K562 (cell line): ENCODE measurements around the gene CIAO1. TPM values are rescaled to one million over a fixed set of nuclear protein-coding genes. Genes with fewer than 3 reads are reported as not detected.

Experiments used
- ATAC-seq: fragments of 200-7000 bp; cut with Tn5 transposase; 3 replicates; pipeline ENCODE4 v1.9.1; 2020; ENCODE audit warnings: moderate library complexity
- BruUV-seq: library from RNA; stranded (reverse); fragments of 400-500 nt; replicated peaks from 2 replicates; lab custom pipeline; 2021; lab: Mats Ljungman, UMichigan
- CTCF ChIA-PET: fragments of 300-600 bp; formaldehyde crosslinking; extraction: SDS; loops from one replicate; lab custom pipeline; 2021; ENCODE audit warnings: low intra/inter-chr PET ratio; lab: Yijun Ruan, JAX
- POLR2A ChIA-PET: fragments of 300-600, 350-650 bp; sonication (Branson Sonifier 250); formaldehyde crosslinking; extraction: SDS; loops from one replicate; lab custom pipeline; 2021; ENCODE audit warnings: antibody characterized with exemption, inconsistent platforms; lab: Yijun Ruan, JAX
- DNase-seq, 4 experiments: peaks; one replicate each; pipeline versions ENCODE4 v3.0.0 to v3.0.0-alpha.2; 2011 to 2018; ENCODE audit warnings: low spot score in 3 of 4, mixed read lengths in 3 of 4; ENCODE audit errors: extremely low read depth in 1 of 4
- FAIRE-seq: peaks from 2 replicates; lab custom pipeline; 2011; peaks lifted over from hg19 to GRCh38; lab: Jason Lieb, UNC
- H2AFZ ChIP-seq: 2 replicates; pipeline ENCODE4 v1.6.0; 2011; ENCODE audit warnings: low read depth, low read length, control low read depth, inconsistent platforms
- H3K27ac ChIP-seq: fragments of 200-600 bp; 3 replicates; pipeline ENCODE4 v1.8.0; 2011; ENCODE audit warnings: low read depth, mild to moderate bottlenecking, control low read depth, inconsistent platforms, low read length, moderate library complexity, mixed read lengths; ENCODE audit errors: extremely low read depth
- H3K27me3 ChIP-seq, 2 experiments: fragments of 300-600 bp in 1 of 2; 2 replicates in 1 of 2; 3 replicates in 1 of 2; pipeline versions ENCODE4 v1.6.0 to v1.8.0; 2011; ENCODE audit warnings: inconsistent platforms in 2 of 2, low read length in 2 of 2, mild to moderate bottlenecking in 1 of 2, mixed read lengths in 1 of 2, moderate library complexity in 1 of 2; ENCODE audit not compliant: control insufficient read depth in 2 of 2, insufficient read depth in 2 of 2
- H3K36me3 ChIP-seq: fragments of 300-600 bp; 3 replicates; pipeline ENCODE4 v1.8.0; 2011; ENCODE audit warnings: mild to moderate bottlenecking, low read length, inconsistent platforms; ENCODE audit not compliant: control insufficient read depth, insufficient read depth
- H3K4me1 ChIP-seq, 2 experiments: fragments of 200-600 bp in 1 of 2; replicated peaks in 1 of 2; 2 replicates in 1 of 2; 3 replicates in 1 of 2; pipeline versions ENCODE4 v1.5.1 to v1.8.0; 2011; ENCODE audit warnings: inconsistent platforms in 2 of 2, low read length in 2 of 2, mild to moderate bottlenecking in 1 of 2, mixed read lengths in 1 of 2, moderate library complexity in 1 of 2; ENCODE audit not compliant: control insufficient read depth in 2 of 2, insufficient read depth in 2 of 2
- H3K4me2 ChIP-seq: 2 replicates; pipeline ENCODE4 v1.6.1; 2011; ENCODE audit warnings: low read length, control low read depth, inconsistent platforms, mixed read lengths; ENCODE audit not compliant: insufficient read depth
- H3K4me3 ChIP-seq: fragments of 200-600 bp; sonication (generic), shearing (Covaris generic); 2 replicates; pipeline ENCODE4 v1.5.1; 2016; ENCODE audit warnings: control low read depth, inconsistent platforms
- H3K79me2 ChIP-seq: fragments of 200-600 bp; 3 replicates; pipeline ENCODE4 v1.8.0; 2011; ENCODE audit warnings: low read length, inconsistent platforms; ENCODE audit not compliant: control insufficient read depth, insufficient read depth
- H3K9ac ChIP-seq, 2 experiments: 2 replicates each; pipeline versions ENCODE4 v1.6.0 to v1.6.1; 2011; ENCODE audit warnings: low read depth in 2 of 2, low read length in 2 of 2, control low read depth in 1 of 2, inconsistent platforms in 1 of 2, mild to moderate bottlenecking in 1 of 2, mixed read lengths in 1 of 2; ENCODE audit not compliant: insufficient read depth in 1 of 2
- H3K9me1 ChIP-seq: one replicate; pipeline ENCODE4 v1.6.0; 2011; ENCODE audit warnings: inconsistent platforms, mild to moderate bottlenecking, low read length, moderate library complexity; ENCODE audit not compliant: control insufficient read depth, insufficient read depth
- H3K9me3 ChIP-seq: replicated peaks from 2 replicates; pipeline ENCODE4 v1.5.1; 2011; ENCODE audit warnings: low read depth, low read length, inconsistent platforms; ENCODE audit not compliant: control insufficient read depth, insufficient read depth
- H4K20me1 ChIP-seq: replicated peaks from 2 replicates; pipeline ENCODE4 v1.6.1; 2011; ENCODE audit warnings: low read length, inconsistent platforms, mixed read lengths; ENCODE audit not compliant: control insufficient read depth, insufficient read depth
- L3MBTL2 ChIP-seq: fragments of 450-650 bp; IDR thresholded peaks from 2 replicates; pipeline ENCODE4 v1.6.1; 2016; ENCODE audit warnings: mild to moderate bottlenecking, moderate library complexity
- WGBS: fragments of 100-300 bp; shearing (Covaris generic); methylation state at CpG from one replicate; pipeline ENCODE4 v1.1.6; 2016; ENCODE audit warnings: low coverage, mixed read lengths; ENCODE audit not compliant: insufficient coverage; ENCODE audit errors: missing lambda C conversion rate; 5-methylcytosine and 5-hydroxymethylcytosine counted together
- in situ Hi-C: fragments of 300-500 bp; cut with MboI; formaldehyde crosslinking; loops from 4 replicates; pipeline ENCODE4 v1.15.0; 2018; ENCODE audit warnings: inconsistent platforms, mixed read lengths
- intact Hi-C: fragments of 100-400 bp; cut with micrococcal nuclease; formaldehyde crosslinking; loops from 2 replicates; pipeline ENCODE4 v1.14.2; 2022
- polyA plus RNA-seq, 8 experiments: library from polyadenylated mRNA; depleted of rRNA in 4 of 8; stranded (reverse) in 5 of 8; unstranded in 3 of 8; fragments of >200 nt; fragmentation: Nextera tagmentation in 2 of 8; fragmentation: Illumina TruSeq in 1 of 8; extraction: Ambion mirVana in 2 of 8; extraction: Trizol in 1 of 8; gene quantifications; 2 replicates each; pipeline versions ENCODE4 v1.2.1 to v1.2.3, GENCODE V29; 2011 to 2014; ENCODE audit warnings: inconsistent platforms in 1 of 8, missing spikeins in 1 of 8
- total RNA-seq, 7 experiments: library from RNA; depleted of rRNA in 6 of 7; stranded (reverse); fragments of >200 nt in 6 of 7; fragmentation: Illumina TruSeq in 2 of 7; extraction: Trizol in 2 of 7; gene quantifications; 2 replicates each; pipeline versions ENCODE4 v1.2.1 to v1.2.3, GENCODE V29; 2011 to 2021; ENCODE audit warnings: low replicate concordance in 1 of 7
- TF ChIP-seq, protein P1 (sequence below): fragments of 450-650 bp; IDR thresholded peaks from 2 replicates; pipeline ENCODE4 v1.6.1; 2016
- TF ChIP-seq, protein P2 (sequence below): sonication (generic); formaldehyde crosslinking; IDR thresholded peaks from 2 replicates; pipeline ENCODE4 v1.8.1; 2022; ENCODE audit warnings: missing genetic modification reagents

CIAO1 gene
- total and polyA plus RNA-seq, 9 of the 15 experiments (the other 6 are each of a cell fraction or from before 2014, with no cell fraction given), result 11.4 to 156 (median 92.8) TPM

DNA sequence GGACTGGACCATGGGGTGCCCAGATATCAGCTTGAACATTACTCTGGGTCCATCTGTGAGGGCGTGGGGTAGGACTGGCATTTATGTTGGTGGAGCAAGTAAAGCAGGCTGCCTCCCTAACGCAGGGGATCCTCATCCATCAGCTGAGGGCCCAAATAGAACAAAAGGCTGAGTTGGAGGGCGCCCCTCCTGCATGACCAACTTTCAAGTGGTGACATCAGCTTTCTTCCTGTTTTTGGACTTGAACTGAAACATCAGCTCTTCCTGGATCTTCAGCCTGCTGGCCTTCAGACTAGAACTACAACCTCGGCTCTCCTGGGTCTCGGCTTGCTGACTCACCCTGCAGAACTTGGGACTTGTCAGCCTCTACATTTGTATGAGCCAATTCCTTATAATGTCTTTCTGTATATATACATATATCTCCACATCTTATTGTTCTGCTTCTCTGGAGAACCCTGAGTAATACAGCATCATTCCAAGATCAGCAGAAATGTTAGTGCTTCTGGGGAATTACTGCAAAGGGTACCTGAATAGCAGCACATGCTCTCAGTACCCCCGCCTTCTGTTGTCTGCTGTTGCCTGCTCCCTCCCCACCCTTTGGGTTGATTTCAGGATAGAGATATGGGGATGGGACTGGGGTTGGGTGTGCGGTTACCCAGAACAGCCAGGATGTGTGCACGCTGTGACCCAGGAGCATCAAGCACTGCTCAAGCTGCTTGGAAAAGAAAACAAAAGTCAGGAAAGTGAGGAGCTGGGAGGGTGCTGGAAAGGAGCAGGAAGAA, 20.2 kb upstream of the CIAO1 start (continued):
- TF ChIP-seq, protein P1, sequence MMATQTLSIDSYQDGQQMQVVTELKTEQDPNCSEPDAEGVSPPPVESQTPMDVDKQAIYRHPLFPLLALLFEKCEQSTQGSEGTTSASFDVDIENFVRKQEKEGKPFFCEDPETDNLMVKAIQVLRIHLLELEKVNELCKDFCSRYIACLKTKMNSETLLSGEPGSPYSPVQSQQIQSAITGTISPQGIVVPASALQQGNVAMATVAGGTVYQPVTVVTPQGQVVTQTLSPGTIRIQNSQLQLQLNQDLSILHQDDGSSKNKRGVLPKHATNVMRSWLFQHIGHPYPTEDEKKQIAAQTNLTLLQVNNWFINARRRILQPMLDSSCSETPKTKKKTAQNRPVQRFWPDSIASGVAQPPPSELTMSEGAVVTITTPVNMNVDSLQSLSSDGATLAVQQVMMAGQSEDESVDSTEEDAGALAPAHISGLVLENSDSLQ, result no peak

DNA sequence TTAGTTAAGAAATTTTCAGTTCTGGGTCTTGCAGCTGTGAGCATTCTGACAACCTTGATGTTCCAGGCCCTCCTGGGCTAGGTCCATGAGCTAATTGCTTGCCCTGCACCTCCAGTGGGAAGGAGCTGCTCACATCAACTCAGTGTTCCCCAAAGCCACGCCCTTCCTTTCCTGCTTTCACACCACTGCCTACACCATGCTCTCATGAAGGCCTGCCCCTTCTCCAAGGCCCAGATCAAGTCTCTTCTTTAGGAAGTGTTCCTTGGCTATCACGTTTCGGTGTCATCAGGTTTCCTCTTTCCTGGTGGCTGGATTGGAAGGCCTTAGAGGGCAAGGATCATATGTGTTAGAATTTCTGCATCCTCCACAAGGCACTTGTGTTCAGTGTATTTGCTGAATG, 19.0 kb upstream of the CIAO1 start:
- POLR2A ChIA-PET, result interaction anchor here (0.5 to 2.6 kb wide), 5 partner anchors 9 to 154 kb away, joined by 3 to 12 read pairs (median 10); partner anchors contain the start of gene STARD7
- peak in 1 of 4 experiments; percentile 19 for DNase-seq
- BruUV-seq, result no TSS peak
- intact Hi-C loops, result no loop called here
- peak; percentile 31; the same call in 2 of the 3 replicates for ATAC-seq
- CTCF ChIA-PET, result no interaction called here
- no peak overlapping the region; a peak in 1 of 4 replicates for H3K9ac ChIP-seq
- WGBS, result 65% methylated on average over 2 of the region's 3 CpGs
- no peaks in the 10 kb centered on the region for H3K9me1 ChIP-seq
- FAIRE-seq, result peak; percentile 23
- H2AFZ ChIP-seq, result no peak overlapping the region
- H4K20me1 ChIP-seq, result no peaks in the 10 kb centered on the region
- no peaks in the 10 kb centered on the region for H3K9me3 ChIP-seq
- in situ Hi-C loops, result no loop called here
- TF ChIP-seq, protein P2, sequence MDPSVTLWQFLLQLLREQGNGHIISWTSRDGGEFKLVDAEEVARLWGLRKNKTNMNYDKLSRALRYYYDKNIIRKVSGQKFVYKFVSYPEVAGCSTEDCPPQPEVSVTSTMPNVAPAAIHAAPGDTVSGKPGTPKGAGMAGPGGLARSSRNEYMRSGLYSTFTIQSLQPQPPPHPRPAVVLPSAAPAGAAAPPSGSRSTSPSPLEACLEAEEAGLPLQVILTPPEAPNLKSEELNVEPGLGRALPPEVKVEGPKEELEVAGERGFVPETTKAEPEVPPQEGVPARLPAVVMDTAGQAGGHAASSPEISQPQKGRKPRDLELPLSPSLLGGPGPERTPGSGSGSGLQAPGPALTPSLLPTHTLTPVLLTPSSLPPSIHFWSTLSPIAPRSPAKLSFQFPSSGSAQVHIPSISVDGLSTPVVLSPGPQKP (CRISPR knock-in tag), result no peak
- TF ChIP-seq L3MBTL2, result 0 out of 2 replicates have a peak, but pooled peaks have one; percentile 19
- TF ChIP-seq, all 486 proteins: peak for 1
- H3K79me2 ChIP-seq, result no peaks in the 10 kb centered on the region
- H3K27ac ChIP-seq, result peak overlapping the region; percentile 28; the same call in 1 of the 3 replicates
- no peak overlapping the region for H3K4me2 ChIP-seq
- H3K36me3 ChIP-seq, result peaks cover 6% of the 10 kb centered on the region; the same call in 2 of the 3 replicates
- H3K27me3 ChIP-seq, result no peaks in the 10 kb centered on the region
- H3K4me3 ChIP-seq, result no peak overlapping the region
- peaks cover 8 to 19% of the 10 kb centered on the region in 2 experiments; a peak in 4 of 5 replicates for H3K4me1 ChIP-seq
